T follicular helper cell (primary cell): Measurements from ENCODE around the gene CCDC91.
A peak's percentile ranks its signal among the peaks of the same experiment; 100 is the strongest.

Experiments used
- DNase-seq: peaks from one replicate; pipeline ENCODE4 v3.0.0-alpha.2; 2020; ENCODE audit warnings: low read depth
- total RNA-seq, 2 experiments: gene quantifications; one replicate each; lab custom pipeline; 2026; lab: John Stamatoyannopoulos, UW

The CCDC91 gene, protein sequence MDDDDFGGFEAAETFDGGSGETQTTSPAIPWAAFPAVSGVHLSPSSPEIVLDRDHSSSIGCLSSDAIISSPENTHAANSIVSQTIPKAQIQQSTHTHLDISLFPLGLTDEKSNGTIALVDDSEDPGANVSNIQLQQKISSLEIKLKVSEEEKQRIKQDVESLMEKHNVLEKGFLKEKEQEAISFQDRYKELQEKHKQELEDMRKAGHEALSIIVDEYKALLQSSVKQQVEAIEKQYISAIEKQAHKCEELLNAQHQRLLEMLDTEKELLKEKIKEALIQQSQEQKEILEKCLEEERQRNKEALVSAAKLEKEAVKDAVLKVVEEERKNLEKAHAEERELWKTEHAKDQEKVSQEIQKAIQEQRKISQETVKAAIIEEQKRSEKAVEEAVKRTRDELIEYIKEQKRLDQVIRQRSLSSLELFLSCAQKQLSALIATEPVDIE
- total RNA-seq, result 51.2 to 101 reads per million in 2 experiments

DNA sequence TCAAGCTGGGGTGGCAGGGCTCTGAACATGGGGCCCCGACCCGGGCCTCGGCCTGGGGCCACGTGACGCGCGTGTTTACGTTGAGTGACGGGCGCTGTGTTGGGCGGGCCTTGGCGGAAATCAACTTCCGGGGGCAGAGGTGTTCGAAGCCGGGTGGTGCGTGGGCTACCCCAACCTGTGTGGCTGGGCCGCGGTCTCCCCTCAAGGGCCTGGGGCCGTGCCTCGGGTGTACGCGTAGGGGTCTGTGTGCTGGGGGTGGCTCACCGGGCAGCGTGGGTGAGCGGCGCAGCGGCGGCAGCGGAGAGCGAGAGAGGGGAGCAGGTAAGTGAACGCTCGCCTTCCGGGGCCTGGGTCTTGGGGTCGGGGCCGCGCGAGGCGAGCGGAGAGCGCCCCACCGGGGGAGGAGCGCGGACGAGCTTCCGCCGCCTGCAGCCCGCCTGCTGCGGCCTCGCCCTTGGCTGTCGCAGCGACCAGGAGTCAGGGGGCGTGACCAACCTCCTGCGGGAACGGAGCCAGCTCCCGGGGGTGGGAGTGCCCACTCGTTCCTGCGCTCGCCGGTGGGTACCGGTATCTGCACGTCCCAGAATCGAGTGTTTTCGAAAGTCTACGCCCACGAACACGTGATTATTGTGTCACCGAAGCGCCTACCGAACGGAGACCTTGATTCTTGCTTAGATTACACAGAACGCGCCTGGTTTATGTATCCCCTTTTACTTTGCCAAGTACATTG, at the start of gene CCDC91:
CCDC91 (plus strand) TSS at position 136 of the 730 bp plus-strand sequence. CDS start 66,760 bp downstream, outside the sequence.
- DNase-seq, result peak; percentile 90

DNA sequence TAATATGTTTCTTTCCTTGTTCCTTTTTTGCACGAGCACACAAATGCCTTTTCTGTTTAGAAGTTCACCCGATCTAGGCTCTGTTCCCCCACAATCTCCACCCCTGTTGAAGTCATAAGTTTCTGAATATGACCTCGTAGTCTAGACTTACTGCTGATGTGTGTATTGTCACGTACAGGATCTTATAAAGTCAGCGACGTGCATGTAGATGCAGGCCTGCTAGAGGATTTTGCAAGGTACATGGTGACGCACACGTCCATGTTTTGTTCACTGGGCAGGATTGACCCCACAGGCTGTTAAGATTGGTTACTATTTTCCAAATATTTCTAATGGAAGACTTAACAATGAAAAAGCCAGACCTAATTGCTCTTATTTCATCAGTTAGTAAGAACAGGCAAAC, 46.2 kb upstream of the CCDC91 start:
- no peak for DNase-seq

DNA sequence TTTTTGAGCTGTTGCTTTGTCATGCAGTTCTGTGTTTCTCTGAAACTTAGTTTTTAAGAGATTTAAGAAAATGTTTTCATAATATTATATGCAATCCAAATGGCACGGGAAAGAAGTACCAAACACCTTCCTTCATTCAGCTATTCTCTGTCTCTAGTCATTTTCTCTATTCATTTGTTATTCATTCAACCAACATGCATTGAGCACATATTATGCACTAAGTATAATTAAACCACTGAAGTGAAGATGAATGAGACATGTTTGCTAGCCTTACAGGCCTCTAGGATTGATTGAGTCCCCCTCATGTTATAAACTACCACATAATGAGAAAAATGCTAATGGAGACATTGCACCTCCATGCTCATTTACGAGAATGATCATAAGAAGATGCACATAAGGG, 45.7 kb upstream of the CCDC91 start:
- DNase-seq, result no peak

DNA sequence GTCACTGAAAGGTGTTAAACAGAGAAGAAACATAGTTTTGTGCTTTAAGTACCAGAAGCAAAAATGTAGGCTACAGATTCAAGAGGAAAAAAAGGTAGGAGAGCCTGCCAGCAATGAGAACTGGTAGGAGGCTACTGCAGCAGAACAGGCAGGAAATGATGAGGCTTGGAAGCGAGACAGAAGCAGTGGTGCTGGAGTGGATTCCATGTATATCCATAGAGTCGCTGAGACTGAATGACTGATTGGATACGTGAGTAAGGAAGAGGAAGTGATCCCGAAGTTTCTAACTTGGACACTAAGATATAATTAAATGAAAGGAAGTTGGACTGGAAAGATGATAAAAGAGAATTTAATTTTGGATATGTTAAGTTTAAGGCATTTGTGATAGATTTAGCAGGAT, 45.0 kb upstream of the CCDC91 start:
- no peak for DNase-seq

DNA sequence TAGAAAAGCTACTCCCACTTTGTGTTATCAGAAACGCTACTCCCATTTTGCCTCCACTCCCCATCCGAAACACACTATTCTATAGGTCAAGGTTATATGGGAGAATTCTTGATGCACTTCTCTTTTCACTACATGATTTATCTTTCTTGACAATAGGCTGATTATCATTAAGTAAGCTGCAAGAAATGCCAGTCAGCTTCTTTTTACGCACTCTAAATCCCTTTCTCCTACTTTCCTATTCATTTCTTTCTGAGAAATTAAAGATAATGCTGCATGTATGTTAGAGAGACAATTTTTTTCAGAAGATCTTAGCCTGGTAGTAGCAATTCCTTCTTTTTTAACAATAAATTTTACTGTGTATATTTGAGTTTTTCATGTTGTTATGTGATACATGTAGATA, 41.0 kb upstream of the CCDC91 start:
- DNase-seq, result no peak

DNA sequence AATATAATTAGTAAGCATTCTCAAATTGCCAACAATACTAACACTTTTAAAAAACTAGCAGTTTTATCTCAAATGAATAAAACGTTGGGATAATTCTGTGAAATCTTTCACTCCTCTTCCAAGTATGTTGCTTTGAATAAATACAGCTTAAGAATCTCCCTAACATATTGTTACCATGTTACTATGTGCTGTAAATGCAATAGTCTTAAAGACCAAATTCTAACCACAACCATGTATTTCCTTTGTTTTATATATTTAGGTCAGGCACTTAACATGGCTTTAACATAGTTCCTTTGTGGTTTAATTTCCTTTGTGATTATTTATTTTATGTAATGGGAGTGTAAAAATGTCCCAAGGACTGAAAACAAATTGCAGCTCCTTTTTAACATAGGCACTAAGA, 33.9 kb upstream of the CCDC91 start:
- DNase-seq, result no peak

DNA sequence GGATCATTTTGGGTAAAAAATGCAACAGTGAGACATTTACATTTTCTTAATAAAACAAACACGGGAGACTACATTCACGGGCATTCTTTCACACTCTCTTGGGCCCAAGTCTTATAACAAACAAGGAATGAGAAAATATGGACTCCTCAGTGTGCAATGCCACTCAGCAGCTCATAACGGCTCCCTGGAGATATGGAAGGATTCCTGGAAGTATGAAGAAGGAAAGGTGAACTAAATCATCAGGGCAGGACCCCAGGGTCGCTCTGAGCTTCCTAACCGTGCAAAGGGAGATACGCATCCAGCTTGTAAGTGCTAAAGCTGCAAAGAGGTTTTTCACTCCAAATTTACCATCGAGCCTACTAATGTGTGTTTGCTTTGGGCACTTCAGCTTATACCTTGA, 33.5 kb upstream of the CCDC91 start:
- DNase-seq, result no peak

DNA sequence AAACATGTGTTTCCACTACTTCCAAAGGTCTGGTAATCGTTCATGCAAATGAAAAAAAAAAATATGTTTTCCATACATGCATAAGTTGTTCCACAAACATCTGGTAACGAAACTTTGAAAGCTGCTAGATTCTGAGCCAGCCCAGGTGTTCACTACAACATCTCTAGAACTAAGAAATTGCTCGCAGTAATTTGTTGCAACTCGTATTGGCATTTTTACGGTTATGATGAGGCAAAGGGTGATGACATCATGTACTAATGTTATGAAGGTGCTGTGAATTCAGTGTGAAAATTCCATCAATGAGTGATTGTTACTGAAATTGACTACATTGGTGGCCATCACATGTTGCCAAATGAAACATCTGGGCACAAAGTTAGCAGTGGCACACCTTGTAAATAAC, 31.9 kb upstream of the CCDC91 start:
- DNase-seq, result no peak

DNA sequence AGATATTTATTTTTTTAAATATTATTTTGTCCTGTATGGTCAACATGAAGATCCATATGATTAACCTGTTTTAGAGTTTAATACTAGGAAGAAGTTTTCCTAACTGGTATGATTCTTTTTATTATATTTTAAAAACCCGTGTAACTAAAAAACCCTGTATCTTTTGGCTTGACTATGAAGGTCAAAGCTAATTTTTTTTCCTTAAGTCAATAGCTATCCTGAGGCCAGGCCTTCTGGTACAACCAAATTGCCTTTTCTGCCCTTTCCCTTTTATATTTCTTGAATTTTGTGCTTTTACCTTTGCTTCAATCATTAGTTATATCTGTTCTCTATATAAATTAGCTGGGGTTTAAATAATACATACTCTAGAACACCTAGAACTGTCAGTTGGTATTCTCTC, 30.6 kb upstream of the CCDC91 start:
- no peak for DNase-seq

DNA sequence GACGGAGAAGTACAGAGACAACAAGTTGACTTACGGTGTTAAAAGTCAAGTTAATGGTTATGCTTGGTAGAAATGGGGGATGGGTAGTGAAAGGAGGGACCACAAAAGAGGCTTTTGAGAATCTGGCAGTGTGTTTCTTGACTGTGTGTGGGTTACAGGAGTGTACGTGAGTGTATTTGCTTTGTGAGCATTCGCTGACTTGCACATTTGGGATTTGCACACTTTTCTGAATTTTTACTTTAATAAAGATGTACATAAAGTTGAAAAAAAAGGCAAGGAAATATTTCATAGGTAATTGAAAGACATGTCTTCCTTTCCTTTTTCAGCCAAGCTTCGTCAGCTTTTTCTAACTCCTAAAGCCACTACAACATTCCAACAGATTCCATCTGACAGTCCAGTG, 28.6 kb upstream of the CCDC91 start:
- DNase-seq, result no peak

DNA sequence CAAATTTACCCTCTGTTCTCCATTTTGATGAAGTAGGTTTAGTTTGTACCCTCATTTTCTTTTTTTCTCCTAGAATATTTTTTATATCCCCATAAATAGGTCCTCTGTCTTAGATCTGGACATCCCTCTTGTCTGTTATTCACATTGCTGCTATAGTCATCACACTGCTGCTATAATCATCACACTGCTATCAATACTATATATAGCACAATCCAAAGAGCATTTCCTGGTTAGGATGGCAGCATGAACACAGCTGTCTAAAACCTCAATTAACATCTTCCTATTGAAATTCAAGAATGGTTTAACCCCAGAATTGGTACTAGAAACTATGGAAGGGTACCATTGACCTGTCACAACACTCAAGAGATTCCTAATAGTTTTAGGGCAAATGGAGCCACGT, 27.6 kb upstream of the CCDC91 start:
- DNase-seq, result no peak

DNA sequence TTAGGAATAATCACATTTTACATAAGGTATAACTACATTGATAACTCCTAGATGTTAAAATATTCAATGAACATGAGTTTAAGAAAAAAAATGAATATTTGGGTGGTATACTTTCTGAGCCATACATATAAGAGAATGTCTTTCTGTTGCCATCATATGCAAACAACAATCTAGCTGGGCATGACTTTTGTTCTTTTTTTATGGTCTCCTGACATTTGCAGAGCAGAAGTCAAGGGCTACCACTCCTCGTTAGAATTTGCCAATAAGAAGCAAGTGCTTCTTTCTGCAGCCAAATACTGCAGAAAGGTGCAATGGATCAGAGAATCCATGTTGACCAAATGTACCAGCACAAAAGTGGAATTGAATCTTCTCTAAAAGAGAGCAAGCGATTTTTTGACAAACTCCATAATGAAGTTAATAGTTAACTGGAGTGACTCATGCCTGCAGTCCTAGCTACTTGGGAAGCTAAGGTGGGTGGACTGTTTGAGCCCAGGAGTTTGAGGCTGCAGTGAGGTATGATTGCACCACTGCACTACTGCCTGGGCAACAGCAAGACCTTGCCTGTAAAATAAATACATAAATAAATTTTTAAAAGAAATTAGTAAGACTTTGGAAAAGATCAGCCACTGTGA, 25.5 kb upstream of the CCDC91 start:
- no peak for DNase-seq

DNA sequence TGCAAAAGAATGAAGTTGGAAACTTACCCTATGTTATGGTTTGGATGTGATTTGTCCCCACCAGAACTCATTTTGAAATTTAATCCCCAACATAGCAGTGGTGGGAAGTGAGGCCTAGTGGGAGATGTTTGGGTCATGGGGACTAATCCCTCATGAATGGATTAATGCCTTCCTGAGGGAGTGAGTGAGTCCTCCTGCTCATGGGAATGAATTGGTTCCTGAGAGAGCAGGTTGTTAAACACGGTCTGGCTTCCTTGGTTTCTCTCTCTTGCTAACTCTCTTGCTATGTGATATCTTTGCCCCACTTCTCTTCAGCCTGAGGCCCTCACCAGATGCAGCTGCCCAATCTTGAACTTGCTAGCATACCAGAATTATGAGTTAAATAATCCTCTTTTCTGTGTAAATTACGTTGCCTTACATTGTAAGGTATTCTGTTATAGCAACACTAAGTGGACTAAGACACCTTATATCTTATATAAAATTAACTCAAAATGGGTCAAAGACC, 22.2 kb upstream of the CCDC91 start:
- DNase-seq, result no peak

DNA sequence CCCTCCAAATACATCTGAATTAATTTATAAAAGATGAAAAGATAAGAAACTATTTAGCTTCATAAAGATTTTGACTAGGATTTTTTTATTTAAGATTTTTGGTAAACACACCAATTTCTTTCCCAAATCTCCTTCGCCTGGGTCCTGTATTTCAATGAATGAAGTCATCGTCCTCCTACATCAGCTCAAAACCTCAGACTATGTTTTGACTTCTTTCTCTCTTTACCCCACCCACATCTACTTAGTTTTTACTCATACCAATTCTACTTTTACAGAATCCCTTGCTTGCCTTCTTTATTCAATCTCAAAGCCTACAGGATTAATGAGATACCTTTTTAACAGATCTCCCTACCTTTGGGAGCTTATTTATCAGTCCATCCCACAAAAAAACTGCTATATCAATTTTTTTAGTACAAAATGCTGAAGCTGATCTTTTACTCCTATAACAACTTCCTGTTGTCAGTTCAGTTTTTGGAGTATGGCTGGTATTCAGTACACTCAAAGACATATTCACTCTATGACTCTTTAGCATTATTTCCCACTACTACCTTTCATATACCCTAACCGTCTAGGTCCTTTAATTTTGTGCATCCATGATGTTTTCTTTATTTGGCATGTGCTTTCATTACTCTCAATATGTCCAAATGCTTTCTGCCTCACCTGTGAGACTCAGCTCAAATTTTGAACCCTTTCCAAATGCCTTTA, 18.7 kb upstream of the CCDC91 start:
- no peak for DNase-seq

DNA sequence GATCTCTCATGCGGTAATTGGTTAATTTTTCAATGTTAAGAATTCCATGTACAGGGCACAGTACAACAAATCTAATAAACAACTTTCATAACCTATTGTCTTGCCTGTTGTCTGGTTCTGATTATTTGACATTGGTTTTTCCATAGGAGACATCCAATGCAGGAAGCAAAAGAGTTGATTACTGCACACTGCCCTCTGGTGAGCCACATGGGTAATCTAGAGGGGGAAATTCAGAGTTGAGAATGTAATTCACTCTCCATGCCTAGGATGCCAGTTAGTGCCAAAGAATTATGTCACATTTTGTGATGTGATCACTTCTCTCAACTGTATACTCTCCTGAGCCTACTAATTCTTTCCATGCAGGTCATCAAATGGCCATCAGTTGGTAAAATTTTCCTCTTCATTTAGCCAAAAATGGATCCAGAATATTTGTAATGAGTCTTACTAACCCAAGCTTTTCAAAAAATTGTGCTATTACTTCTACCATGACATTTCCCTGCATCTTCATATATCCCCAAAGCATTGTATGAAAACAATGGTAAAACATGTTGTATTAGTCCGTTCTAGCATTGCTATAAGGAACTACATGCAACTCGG, 17.7 kb upstream of the CCDC91 start:
- DNase-seq, result no peak

DNA sequence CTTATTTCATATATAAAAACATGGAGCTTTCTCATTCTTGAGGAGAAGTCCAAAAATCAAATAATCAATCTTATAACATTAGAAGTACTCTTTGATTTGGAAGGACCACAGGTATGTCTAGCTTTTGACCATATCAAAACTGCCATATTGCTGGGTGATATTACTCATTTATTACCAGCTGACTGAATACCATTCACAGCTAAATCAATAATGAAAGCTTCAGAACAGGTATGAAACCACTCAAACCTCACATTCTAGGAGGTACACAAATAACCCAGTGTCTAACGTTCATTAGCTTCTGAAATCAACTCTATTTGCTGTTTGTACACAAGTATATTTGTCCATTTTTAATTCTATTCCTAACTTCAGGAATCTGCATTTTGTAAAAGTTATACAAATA, 16.8 kb upstream of the CCDC91 start:
- no peak for DNase-seq

DNA sequence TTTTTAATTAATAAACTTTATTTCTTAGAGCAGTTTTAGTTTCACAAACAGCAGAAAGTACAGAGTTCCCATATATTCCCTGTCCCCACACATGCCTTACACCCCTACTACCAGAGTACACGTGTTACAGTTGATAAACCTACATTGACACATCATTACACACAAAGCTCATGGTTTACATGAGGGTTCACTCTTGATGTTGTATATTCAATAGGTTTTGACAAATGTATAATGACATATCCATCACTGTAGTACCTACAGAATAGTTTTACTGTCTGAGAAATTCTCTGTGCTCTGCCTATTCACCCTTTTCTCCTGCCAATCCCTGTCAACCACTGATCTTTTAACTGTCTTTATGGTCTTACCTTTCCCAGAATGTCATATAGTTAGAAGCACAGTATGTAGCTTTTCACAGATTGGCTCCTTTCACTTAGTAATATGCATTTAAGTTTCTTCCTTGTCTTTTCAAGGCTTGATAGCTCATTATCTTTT, 15.1 kb upstream of the CCDC91 start:
- no peak for DNase-seq

DNA sequence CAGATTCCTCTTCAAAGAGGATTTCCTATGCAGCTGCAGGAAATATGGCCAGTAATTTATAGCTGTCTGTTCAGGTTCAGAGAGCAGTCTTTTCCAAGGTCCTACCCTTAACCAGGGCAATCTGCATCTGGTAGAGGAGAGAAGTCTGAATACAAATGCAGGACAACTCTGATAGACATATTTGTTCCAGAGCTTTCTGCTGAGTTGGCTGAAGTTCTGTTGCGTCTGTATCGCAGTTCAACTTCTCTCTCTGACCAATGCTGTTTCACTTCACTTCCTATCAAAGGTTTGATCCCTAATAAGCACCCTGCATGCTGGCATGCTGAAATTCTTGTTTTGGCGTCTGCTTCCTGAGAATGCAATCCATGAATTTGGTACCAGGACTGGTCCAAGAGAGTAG, 14.0 kb upstream of the CCDC91 start:
- no peak for DNase-seq

DNA sequence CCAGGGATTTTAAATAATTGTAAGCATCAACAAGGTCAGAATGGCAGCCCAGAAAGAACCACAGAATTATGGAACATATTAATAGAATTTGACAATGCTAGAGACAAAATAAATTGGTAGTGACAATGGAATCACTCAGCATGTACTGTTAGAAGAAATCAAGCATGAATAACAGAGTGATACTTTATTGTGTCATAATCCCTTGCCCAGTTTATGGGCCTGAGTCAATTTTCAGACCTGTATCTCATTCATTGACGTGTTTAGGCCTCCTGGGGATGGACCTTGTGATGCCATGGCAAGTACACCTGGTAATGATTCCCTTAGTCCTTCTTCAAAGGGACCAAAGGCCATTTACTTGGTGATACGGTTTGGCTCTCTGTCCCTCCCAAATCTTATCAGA, 12.8 kb upstream of the CCDC91 start:
- DNase-seq, result no peak

DNA sequence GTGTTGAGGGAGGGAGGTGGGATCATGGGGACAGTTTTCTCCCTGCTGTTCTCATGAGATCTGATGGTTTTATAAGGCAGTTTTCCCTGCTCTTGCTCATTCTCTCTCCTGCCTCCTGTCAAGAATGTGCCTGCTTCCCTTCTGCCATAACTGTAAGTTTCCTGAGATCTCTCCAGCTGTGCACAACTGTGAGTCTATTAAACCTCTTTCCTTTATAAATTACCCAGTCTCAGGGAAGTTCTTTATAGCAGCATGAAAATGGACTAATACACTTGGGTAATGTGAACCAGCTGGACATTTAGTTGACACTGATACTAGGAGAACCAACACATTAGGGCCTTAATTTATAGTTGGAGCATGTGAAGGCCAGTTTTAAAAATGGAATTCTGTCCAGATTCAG, 12.4 kb upstream of the CCDC91 start:
- no peak for DNase-seq

DNA sequence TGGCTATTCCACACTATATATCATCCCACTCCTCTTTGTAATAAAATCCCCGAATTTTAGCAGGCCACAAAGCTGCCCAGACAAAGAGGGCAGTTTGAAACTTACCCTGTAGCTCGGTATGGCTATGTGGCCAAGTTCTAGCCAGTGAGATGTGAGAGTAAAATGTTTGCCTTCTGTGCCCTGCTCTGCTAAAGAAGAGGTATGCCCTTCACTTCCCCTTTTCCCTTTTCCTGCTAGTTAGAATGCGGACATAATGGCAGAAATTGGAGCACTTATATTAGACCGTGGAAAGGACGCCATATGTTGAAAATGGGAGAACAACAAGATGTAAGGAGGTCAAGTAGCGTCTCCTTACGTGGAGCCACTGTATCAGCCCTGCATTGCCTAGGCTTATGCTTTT, 11.5 kb upstream of the CCDC91 start:
- DNase-seq, result no peak
